NCI-H446 treated with DMSO at 0.1 percent for 48 hours (cell line): ENCODE results near the gene TCL1B.
"Not testable (repeated sequence)": the region's sequence is repeated elsewhere in the genome, so short reads cannot be mapped to it uniquely, and the experiment has no call there.

Experiments
- DNase-seq: peaks from one replicate; lab custom pipeline; 2025; lab: John Stamatoyannopoulos, UW

TCL1B gene

GRCh38 chr14:95685978-95686922, at the start of gene TCL1B:
TCL1B (plus strand) TSS chr14:95686426; CDS start chr14:95686468, 42 bp downstream.
- no peak for DNase-seq

- no peak for DNase-seq
These were observed 41.2 kb upstream of the TCL1B start for GRCh38 chr14:95644981-95645380.

GRCh38 chr14:95645389-95645996, 40.7 kb upstream of the TCL1B start:
- no peak for DNase-seq

- no peak for DNase-seq
These were observed 38.3 kb upstream of the TCL1B start for GRCh38 chr14:95647926-95648325.

GRCh38 chr14:95649230-95649629, 37.0 kb upstream of the TCL1B start:
- DNase-seq = no peak

- DNase-seq = no peak
These were observed 35.2 kb upstream of the TCL1B start for GRCh38 chr14:95651028-95651427.

GRCh38 chr14:95651821-95652583, 34.2 kb upstream of the TCL1B start:
- no peak for DNase-seq

- no peak for DNase-seq
These were observed 33.5 kb upstream of the TCL1B start for GRCh38 chr14:95652690-95653089.

- no peak for DNase-seq
These were observed 30.8 kb upstream of the TCL1B start for GRCh38 chr14:95655461-95655860.

GRCh38 chr14:95656634-95657033, 29.6 kb upstream of the TCL1B start:
- DNase-seq = no peak

GRCh38 chr14:95657454-95657853, 28.8 kb upstream of the TCL1B start:
- DNase-seq = no peak

GRCh38 chr14:95659293-95659989, 26.8 kb upstream of the TCL1B start:
- no peak for DNase-seq

GRCh38 chr14:95659990-95660385, 26.2 kb upstream of the TCL1B start:
- no peak for DNase-seq

GRCh38 chr14:95660651-95661515, 25.3 kb upstream of the TCL1B start:
- DNase-seq = no peak

GRCh38 chr14:95662376-95663186, 23.6 kb upstream of the TCL1B start:
- no peak for DNase-seq

- DNase-seq = no peak
These were observed 22.9 kb upstream of the TCL1B start for GRCh38 chr14:95663226-95663797.

- no peak for DNase-seq
These were observed 22.2 kb upstream of the TCL1B start for GRCh38 chr14:95664066-95664465.

- no peak for DNase-seq
These were observed 21.7 kb upstream of the TCL1B start for GRCh38 chr14:95664546-95664945.

GRCh38 chr14:95665530-95665929, 20.7 kb upstream of the TCL1B start:
- not testable (repeated sequence) for DNase-seq

GRCh38 chr14:95666450-95666849, 19.8 kb upstream of the TCL1B start:
- no peak for DNase-seq
